HCT116 (cell line): ENCODE results near the gene MYCN. TPM values are rescaled to one million over a fixed set of nuclear protein-coding genes. Genes with fewer than 3 reads are reported as not detected.

ENCODE experiments used
- ATAC-seq: fragments of 200-7000 bp; cut with Tn5 transposase; 2 replicates; pipeline ENCODE4 v1.9.1; 2020; ENCODE audit warnings: mild to moderate bottlenecking, moderate library complexity
- BruUV-seq: library from RNA; stranded (reverse); fragments of 400-500 nt; replicated peaks from 2 replicates; lab custom pipeline; 2021; lab: Mats Ljungman, UMichigan
- CTCF ChIA-PET: fragments of 300-600 bp; sonication (Branson Sonifier 250); formaldehyde crosslinking; loops from one replicate; lab custom pipeline; 2021; ENCODE audit warnings: antibody characterized with exemption; lab: Charles Lee
- POLR2A ChIA-PET: fragments of 300-600, 350-600 bp; sonication (Branson Sonifier 250); formaldehyde crosslinking; loops from one replicate; lab custom pipeline; 2021; ENCODE audit warnings: antibody characterized with exemption; lab: Charles Lee
- RAD21 ChIA-PET, 2 experiments: fragments of 300-600 bp; sonication (Branson Sonifier 250); formaldehyde crosslinking; loops; one replicate each; lab custom pipeline; 2023; ENCODE audit warnings: low total read pairs in 2 of 2; ENCODE audit not compliant: uncharacterized antibody in 2 of 2, unreplicated experiment in 2 of 2, low non-redundant PET in 1 of 2; lab: Charles Lee
- DNase-seq: peaks from one replicate; pipeline ENCODE4 v3.0.0-alpha.2; 2010; ENCODE audit warnings: low read depth, low spot score
- H2AFZ ChIP-seq: fragments of 200-600 bp; shearing (Covaris generic), sonication (generic); 2 replicates; pipeline ENCODE4 v1.6.1; 2017; ENCODE audit warnings: low read depth, mixed run types, mixed read lengths, antibody characterized with exemption, low read length; ENCODE audit not compliant: poor library complexity, severe bottlenecking
- H3K27ac ChIP-seq: 2 replicates; pipeline ENCODE4 v1.5.1; 2012; ENCODE audit warnings: low read depth, low read length
- H3K27me3 ChIP-seq: fragments of 200-600 bp; sonication (generic); 2 replicates; pipeline ENCODE4 v1.6.1; 2016; ENCODE audit warnings: mixed run types, low read length, mixed read lengths; ENCODE audit not compliant: insufficient read depth
- H3K36me3 ChIP-seq, 2 experiments: fragments of 200-500 bp in 1 of 2; fragments of 200-600 bp in 1 of 2; sonication (Bioruptor generic) in 1 of 2; sonication (generic) in 1 of 2; 2 replicates each; pipeline versions ENCODE4 v1.5.1 to v1.6.1; 2014 to 2016; ENCODE audit warnings: low read length in 2 of 2, inconsistent platforms in 1 of 2, mixed read lengths in 1 of 2, mixed run types in 1 of 2; ENCODE audit not compliant: insufficient read depth in 2 of 2, control insufficient read depth in 1 of 2
- H3K4me1 ChIP-seq, 2 experiments: fragments of 200-600 bp in 1 of 2; sonication (generic) in 1 of 2; 2 replicates each; pipeline versions ENCODE4 v1.5.1 to v1.6.1; 2012 to 2017; ENCODE audit warnings: low read length in 2 of 2, inconsistent platforms in 1 of 2, mild to moderate bottlenecking in 1 of 2, mixed read lengths in 1 of 2, mixed run types in 1 of 2, moderate library complexity in 1 of 2; ENCODE audit not compliant: insufficient read depth in 2 of 2, control insufficient read depth in 1 of 2
- H3K4me2 ChIP-seq: fragments of 200-600 bp; sonication (generic); 2 replicates; pipeline ENCODE4 v1.6.1; 2017; ENCODE audit warnings: mixed run types, low read length, mixed read lengths
- H3K4me3 ChIP-seq, 2 experiments: fragments of 200-600 bp in 1 of 2; sonication (generic) in 1 of 2; replicated peaks in 1 of 2; 2 replicates each; pipeline ENCODE4 v1.5.1; 2011 to 2016; ENCODE audit warnings: low read length in 2 of 2, control low read depth in 1 of 2, low read depth in 1 of 2, mild to moderate bottlenecking in 1 of 2, mixed read lengths in 1 of 2, mixed run types in 1 of 2
- H3K79me2 ChIP-seq: fragments of 200-600 bp; sonication (generic); 2 replicates; pipeline ENCODE4 v1.6.1; 2017; ENCODE audit warnings: mild to moderate bottlenecking, mixed run types, low read length, moderate library complexity, mixed read lengths; ENCODE audit not compliant: insufficient read depth
- H3K9ac ChIP-seq: fragments of 200-600 bp; sonication (generic); 2 replicates; pipeline ENCODE4 v1.6.1; 2016; ENCODE audit warnings: low read length, mixed read lengths
- H3K9me2 ChIP-seq: fragments of 200-600 bp; sonication (generic), shearing (Covaris generic); 2 replicates; pipeline ENCODE4 v1.6.1; 2017; ENCODE audit warnings: mixed run types, mild to moderate bottlenecking, moderate library complexity; ENCODE audit not compliant: insufficient read depth
- H3K9me3 ChIP-seq, 2 experiments: fragments of 200-500 bp in 1 of 2; fragments of 200-600 bp in 1 of 2; sonication (Bioruptor generic) in 1 of 2; sonication (generic) in 1 of 2; 2 replicates each; pipeline ENCODE4 v1.6.1; 2014 to 2017; ENCODE audit warnings: low read length in 2 of 2, mixed read lengths in 2 of 2, inconsistent platforms in 1 of 2, low read depth in 1 of 2, mild to moderate bottlenecking in 1 of 2, mixed run types in 1 of 2, moderate library complexity in 1 of 2; ENCODE audit not compliant: control insufficient read depth in 1 of 2, insufficient read depth in 1 of 2
- H4K20me1 ChIP-seq: fragments of 200-600 bp; sonication (generic), shearing (Covaris generic); 2 replicates; pipeline ENCODE4 v1.6.1; 2017; ENCODE audit warnings: mixed run types, mild to moderate bottlenecking, moderate library complexity; ENCODE audit not compliant: insufficient read depth
- EGR1 ChIP-seq: IDR thresholded peaks from 2 replicates; pipeline ENCODE4 v1.6.1; 2012; ENCODE audit warnings: low read depth
- ELF1 ChIP-seq: IDR thresholded peaks from 2 replicates; pipeline ENCODE4 v1.6.1; 2012; ENCODE audit warnings: low read depth, borderline replicate concordance
- ZNF274 ChIP-seq: fragments of 200-500 bp; sonication (Bioruptor generic); IDR thresholded peaks from 2 replicates; pipeline ENCODE4 v1.6.1; 2014; ENCODE audit warnings: mild to moderate bottlenecking, low read depth, low read length, inconsistent platforms
- intact Hi-C: fragments of 100-400 bp; cut with micrococcal nuclease; formaldehyde crosslinking; loops from 2 replicates; pipeline ENCODE4 v1.10.0; 2022
- total RNA-seq: library from RNA; stranded (reverse); gene quantifications from one replicate; pipeline ENCODE4 v1.2.1, GENCODE V29; 2021; ENCODE audit not compliant: unreplicated experiment

MYCN gene
- total RNA-seq, 1 experiment from 2014 or later = not detected

GRCh38 chr2:15989559-15989958, 49.2 kb downstream of the MYCN start:
- Histone ChIP-seq H3K9me3 (no peaks in the 10 kb centered on the region), H3K27me3 (0 out of 2 replicates have a peak, but pooled peaks cover 3% of the 10 kb centered on the region), H3K27ac (no peak overlapping the region), H3K36me3 (no peaks in the 10 kb centered on the region), H3K4me2 (no peak overlapping the region), H3K9me2 (no peaks in the 10 kb centered on the region), H4K20me1 (no peaks in the 10 kb centered on the region), H3K79me2 (no peaks in the 10 kb centered on the region), H3K9ac (no peak overlapping the region), H3K4me3 (no peak overlapping the region), H2AFZ (no peak overlapping the region), H3K4me1 (no peaks in the 10 kb centered on the region)
- ChIA-PET CTCF (no interaction called here), RAD21 (no interaction called here), POLR2A (no interaction called here)
- no TSS peak for BruUV-seq
- TF ChIP-seq EGR1 (no peak), ZNF274 (no peak)
- intact Hi-C loops = no loop called here
- no peak for ATAC-seq
- DNase-seq = no peak

GRCh38 chr2:15990151-15991101, 50.1 kb downstream of the MYCN start:
- Histone ChIP-seq H4K20me1 (no peaks in the 10 kb centered on the region), H2AFZ (no peak overlapping the region), H3K27me3 (peaks cover 9% of the 10 kb centered on the region; the same call in 1 of the 2 replicates), H3K36me3 (no peaks in the 10 kb centered on the region), H3K4me2 (no peak overlapping the region), H3K9me3 (no peaks in the 10 kb centered on the region), H3K27ac (no peak overlapping the region), H3K9ac (no peak overlapping the region), H3K9me2 (no peaks in the 10 kb centered on the region), H3K4me1 (no peaks in the 10 kb centered on the region), H3K79me2 (no peaks in the 10 kb centered on the region), H3K4me3 (no peak overlapping the region)
- intact Hi-C loops = no loop called here
- BruUV-seq = no TSS peak
- POLR2A ChIA-PET = no interaction called here
- no peak for ATAC-seq
- no peak for TF ChIP-seq ELF1
- no peak for DNase-seq
- RAD21 ChIA-PET = no interaction called here
- CTCF ChIA-PET = no interaction called here
